Subcutaneous abdominal adipose tissue (tissue), 5 donors: ENCODE measurements around the gene ABCG5.

Source experiments
- H3K27ac ChIP-seq: one replicate; pipeline ENCODE4 v1.7.0; 2013; ENCODE audit warnings: low read depth, mild to moderate bottlenecking, inconsistent platforms, low read length, moderate library complexity
- H3K27me3 ChIP-seq, 5 donors: one replicate each; pipeline ENCODE4 v1.7.0; 2013; ENCODE audit warnings: low read length in 5 of 5, inconsistent platforms in 1 of 5; ENCODE audit not compliant: control insufficient read depth in 5 of 5, insufficient read depth in 4 of 5
- H3K36me3 ChIP-seq, 5 donors: one replicate each; pipeline ENCODE4 v1.7.0; 2013; ENCODE audit warnings: low read length in 5 of 5; ENCODE audit not compliant: control insufficient read depth in 5 of 5, insufficient read depth in 5 of 5
- H3K4me1 ChIP-seq, 5 donors: one replicate each; pipeline ENCODE4 v1.7.0; 2013; ENCODE audit warnings: low read length in 5 of 5, mild to moderate bottlenecking in 3 of 5, moderate library complexity in 1 of 5; ENCODE audit not compliant: control insufficient read depth in 5 of 5, insufficient read depth in 5 of 5
- H3K4me3 ChIP-seq, 5 donors: one replicate each; pipeline ENCODE4 v1.7.0; 2013; ENCODE audit warnings: low read length in 5 of 5, low read depth in 1 of 5
- H3K9ac ChIP-seq, 5 donors: one replicate each; pipeline ENCODE4 v1.7.0; 2013; ENCODE audit warnings: low read length in 5 of 5, mild to moderate bottlenecking in 4 of 5, moderate library complexity in 3 of 5
- H3K9me3 ChIP-seq, 5 donors: one replicate each; pipeline ENCODE4 v1.7.0; 2013; ENCODE audit warnings: low read length in 5 of 5; ENCODE audit not compliant: control insufficient read depth in 5 of 5
- donor health status: healthy.
- donor health status: healthy.
- donor health status: healthy.
- donor health status: healthy.
- donor health status: healthy.

The ABCG5 gene

GRCh38 chr2:43826305-43827250, 12.1 kb downstream of the ABCG5 start:
- peaks cover 0 to 12% (median 0%) of the 10 kb centered on the region in 5 donors for H3K27me3 ChIP-seq
- H3K4me1 ChIP-seq: peaks cover 0 to 4% (median 3%) of the 10 kb centered on the region in 5 donors

GRCh38 chr2:43825841-43826240, 12.8 kb downstream of the ABCG5 start:
- Histone ChIP-seq H3K27me3 (peaks cover 0 to 9% (median 0%) of the 10 kb centered on the region in 5 donors), H3K36me3 (no peaks in the 10 kb centered on the region), H3K4me3 (no peak overlapping the region), H3K4me1 (no peaks in the 10 kb centered on the region), H3K27ac (no peak overlapping the region), H3K9ac (no peak overlapping the region), H3K9me3 (no peaks in the 10 kb centered on the region)

More at GRCh38 chr2:43826305-43827250, 12.1 kb downstream of the ABCG5 start:
- H3K27ac ChIP-seq: no peak overlapping the region
- no peaks in the 10 kb centered on the region for H3K36me3 ChIP-seq
- H3K4me3 ChIP-seq: no peak overlapping the region
- H3K9ac ChIP-seq: no peak overlapping the region
- H3K9me3 ChIP-seq: no peaks in the 10 kb centered on the region

GRCh38 chr2:43824951-43825493, 13.6 kb downstream of the ABCG5 start:
- no peak overlapping the region for H3K9ac ChIP-seq
- H3K27me3 ChIP-seq: peaks cover 0 to 9% (median 0%) of the 10 kb centered on the region in 5 donors
- H3K36me3 ChIP-seq: no peaks in the 10 kb centered on the region
- no peaks in the 10 kb centered on the region for H3K9me3 ChIP-seq
- H3K4me3 ChIP-seq: no peak overlapping the region
- H3K27ac ChIP-seq: no peak overlapping the region
- H3K4me1 ChIP-seq: no peaks in the 10 kb centered on the region

DNA sequence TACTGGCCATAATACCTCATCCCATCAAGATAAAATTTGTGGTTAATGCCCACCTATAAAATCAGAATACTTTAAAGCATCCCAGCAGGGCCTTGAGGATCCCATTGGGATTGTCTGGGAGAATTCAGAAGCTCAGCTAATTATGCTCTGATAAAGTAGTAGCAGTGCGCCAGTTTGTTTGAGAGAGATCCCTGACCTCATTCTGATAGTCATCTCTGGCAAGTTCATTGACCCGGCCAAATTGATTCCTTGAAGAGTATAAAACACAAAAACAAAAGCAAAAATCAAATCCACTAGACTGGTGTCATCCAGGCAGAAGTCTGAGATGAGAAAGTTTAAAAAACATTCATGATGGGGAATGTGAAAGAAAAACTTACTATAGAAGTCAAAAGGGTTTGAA, 14.1 kb downstream of the ABCG5 start:
- Histone ChIP-seq H3K9me3 (no peaks in the 10 kb centered on the region), H3K4me1 (no peaks in the 10 kb centered on the region), H3K4me3 (no peak overlapping the region), H3K27ac (no peak overlapping the region), H3K27me3 (peaks cover 0 to 9% (median 0%) of the 10 kb centered on the region in 5 donors), H3K9ac (no peak overlapping the region), H3K36me3 (no peaks in the 10 kb centered on the region)

DNA sequence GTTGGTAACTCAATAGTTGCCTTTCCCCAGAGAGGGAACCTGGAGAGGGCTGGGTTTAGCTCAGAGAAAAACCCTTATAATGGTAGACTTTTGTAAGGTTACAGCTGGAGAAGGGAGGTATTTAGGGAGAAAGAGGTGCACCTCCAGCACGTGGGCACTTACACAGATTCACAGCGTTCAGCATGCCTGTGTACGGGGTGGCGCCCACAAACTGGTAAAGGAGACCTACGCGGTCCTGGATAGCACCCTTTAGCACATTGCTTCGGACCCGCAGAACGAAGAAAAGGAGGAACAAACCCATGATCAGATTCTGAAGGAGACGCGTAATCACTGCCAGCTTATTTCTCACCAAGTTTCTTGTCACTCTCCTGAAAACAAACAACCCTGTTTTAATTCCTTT, 14.9 kb downstream of the ABCG5 start:
- no peak overlapping the region for H3K4me3 ChIP-seq
- H3K9me3 ChIP-seq: no peaks in the 10 kb centered on the region
- no peak overlapping the region for H3K9ac ChIP-seq
- peaks cover 0 to 3% (median 0%) of the 10 kb centered on the region in 5 donors for H3K4me1 ChIP-seq
- peaks cover 0 to 9% (median 0%) of the 10 kb centered on the region in 5 donors for H3K27me3 ChIP-seq
- H3K36me3 ChIP-seq: no peaks in the 10 kb centered on the region
- H3K27ac ChIP-seq: no peak overlapping the region

- Histone ChIP-seq H3K9me3 (no peaks in the 10 kb centered on the region), H3K4me3 (no peak overlapping the region), H3K4me1 (peaks cover 0 to 5% (median 4%) of the 10 kb centered on the region in 5 donors), H3K27me3 (peaks cover 0 to 9% (median 0%) of the 10 kb centered on the region in 5 donors), H3K27ac (no peak overlapping the region), H3K36me3 (no peaks in the 10 kb centered on the region), H3K9ac (no peak overlapping the region)
These were observed 15.8 kb downstream of the ABCG5 start for GRCh38 chr2:43822839-43823238.

DNA sequence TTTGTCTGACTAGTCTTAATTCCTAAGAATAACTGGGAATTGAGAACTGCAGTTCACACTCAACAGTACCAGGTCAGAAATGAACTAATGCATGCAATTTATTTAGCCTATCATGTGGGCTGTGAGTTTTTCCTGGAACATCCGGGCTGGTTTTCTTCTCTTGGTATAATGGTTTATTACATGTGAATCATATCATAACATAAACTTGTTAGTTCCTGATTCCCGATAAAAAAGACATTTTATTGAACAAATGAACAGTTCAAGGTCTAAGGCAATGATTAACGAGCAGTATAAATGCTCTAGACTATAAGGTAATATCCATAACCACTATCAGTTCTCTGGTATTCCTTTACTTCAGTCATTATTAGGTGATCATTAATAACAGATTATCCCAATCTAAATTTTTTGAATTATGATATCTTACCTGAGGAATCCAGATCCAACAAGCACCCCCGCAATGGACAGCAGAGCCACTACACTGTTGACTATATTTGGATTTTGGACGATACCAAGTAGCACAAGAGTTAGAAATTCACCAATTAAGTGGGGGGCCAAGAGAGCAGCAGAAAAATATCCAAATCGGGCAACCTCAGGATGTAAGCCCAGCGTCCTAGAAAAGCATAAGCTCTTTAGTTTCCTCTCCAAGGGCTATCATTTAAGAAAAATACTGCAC, 19.0 kb downstream of the ABCG5 start:
- Histone ChIP-seq H3K27me3 (peaks cover 0 to 9% (median 0%) of the 10 kb centered on the region in 5 donors), H3K9me3 (no peaks in the 10 kb centered on the region), H3K4me1 (peaks cover 0 to 5% (median 4%) of the 10 kb centered on the region in 5 donors), H3K9ac (no peak overlapping the region), H3K27ac (no peak overlapping the region), H3K36me3 (no peaks in the 10 kb centered on the region), H3K4me3 (no peak overlapping the region)

DNA sequence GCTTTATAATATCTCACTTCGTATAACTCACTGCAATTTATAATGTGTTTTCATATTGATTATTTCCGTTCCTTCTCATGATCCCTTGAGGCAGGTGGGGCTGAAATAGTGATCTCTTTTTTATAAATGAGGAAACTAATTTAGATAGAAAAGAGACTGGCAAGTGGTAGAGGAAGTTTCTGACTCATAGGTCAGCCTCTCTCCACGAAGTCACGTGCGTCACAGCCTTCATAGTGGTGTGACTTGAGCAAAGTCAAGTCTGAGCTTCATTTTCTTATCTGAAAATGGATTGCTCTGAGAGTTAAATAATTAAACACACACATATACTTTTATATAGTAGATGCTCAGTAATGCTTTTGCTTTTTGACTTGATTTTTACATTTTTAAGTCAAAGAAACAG, 19.9 kb downstream of the ABCG5 start:
- H3K36me3 ChIP-seq: no peaks in the 10 kb centered on the region
- H3K27ac ChIP-seq: no peak overlapping the region
- peaks cover 0 to 9% (median 0%) of the 10 kb centered on the region in 5 donors for H3K27me3 ChIP-seq
- no peak overlapping the region for H3K9ac ChIP-seq
- H3K9me3 ChIP-seq: no peaks in the 10 kb centered on the region
- no peak overlapping the region for H3K4me3 ChIP-seq
- H3K4me1 ChIP-seq: peaks cover 0 to 5% (median 4%) of the 10 kb centered on the region in 5 donors

DNA sequence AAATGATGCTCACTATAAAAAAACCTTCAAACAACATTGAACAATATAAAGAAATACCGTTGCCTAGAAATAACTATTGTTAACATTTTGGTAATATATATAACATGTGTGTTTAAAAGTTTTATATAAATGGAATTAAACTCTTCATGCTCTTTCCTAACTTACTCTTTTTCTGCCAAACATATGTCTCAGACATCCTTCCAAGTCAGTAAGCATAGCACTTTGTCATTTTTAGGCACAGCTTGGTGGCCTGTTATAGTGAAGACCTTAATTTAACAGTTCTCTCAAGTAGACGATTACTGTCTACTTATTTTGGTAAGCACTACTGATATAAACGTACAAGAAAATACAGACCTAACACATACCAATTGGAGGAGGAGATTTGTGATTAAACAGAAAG, 23.9 kb downstream of the ABCG5 start:
- Histone ChIP-seq H3K4me3 (no peak overlapping the region), H3K27ac (no peak overlapping the region), H3K36me3 (peaks cover 0 to 10% (median 2%) of the 10 kb centered on the region in 5 donors), H3K27me3 (no peaks in the 10 kb centered on the region), H3K9me3 (no peaks in the 10 kb centered on the region), H3K4me1 (peaks cover 0 to 5% (median 4%) of the 10 kb centered on the region in 5 donors), H3K9ac (no peak overlapping the region)

DNA sequence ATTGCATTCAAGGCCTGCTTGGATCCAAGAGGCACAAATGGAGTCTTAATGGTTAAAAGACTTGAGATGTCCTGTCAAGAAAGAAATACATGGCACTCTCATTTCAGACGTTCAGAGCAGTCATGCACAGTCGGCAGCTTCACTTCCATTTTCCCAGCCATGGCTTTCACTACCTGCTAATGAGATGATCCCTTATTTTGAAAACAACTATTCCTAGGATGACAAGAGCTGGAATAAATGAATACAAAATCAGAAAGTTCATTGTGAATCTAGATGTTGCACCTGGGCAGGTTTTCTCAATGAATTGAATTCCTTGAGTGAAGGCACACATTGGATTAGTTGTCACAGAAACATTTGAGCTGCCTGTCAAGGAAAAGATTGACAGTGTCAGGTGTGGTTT, 25.7 kb downstream of the ABCG5 start:
- H3K4me1 ChIP-seq: peaks cover 0 to 10% (median 0%) of the 10 kb centered on the region in 5 donors
- H3K4me3 ChIP-seq: no peak overlapping the region
- H3K27ac ChIP-seq: no peak overlapping the region
- H3K9ac ChIP-seq: no peak overlapping the region
- no peaks in the 10 kb centered on the region for H3K27me3 ChIP-seq
- peaks cover 0 to 12% (median 2%) of the 10 kb centered on the region in 5 donors for H3K36me3 ChIP-seq
- no peaks in the 10 kb centered on the region for H3K9me3 ChIP-seq
